IPS-18c (cell line): Measurements from ENCODE around the gene UROC1.

Source experiments
- H3K4me3 ChIP-seq: 2 replicates; pipeline ENCODE4 v1.7.0; 2013; ENCODE audit warnings: low read depth, mild to moderate bottlenecking, low read length, moderate library complexity; ENCODE audit not compliant: insufficient read depth
- H3K9me3 ChIP-seq: one replicate; pipeline ENCODE4 v1.6.1; 2013; ENCODE audit warnings: mild to moderate bottlenecking, low read length, moderate library complexity; ENCODE audit not compliant: control insufficient read depth, insufficient read depth

Gene UROC1

DNA sequence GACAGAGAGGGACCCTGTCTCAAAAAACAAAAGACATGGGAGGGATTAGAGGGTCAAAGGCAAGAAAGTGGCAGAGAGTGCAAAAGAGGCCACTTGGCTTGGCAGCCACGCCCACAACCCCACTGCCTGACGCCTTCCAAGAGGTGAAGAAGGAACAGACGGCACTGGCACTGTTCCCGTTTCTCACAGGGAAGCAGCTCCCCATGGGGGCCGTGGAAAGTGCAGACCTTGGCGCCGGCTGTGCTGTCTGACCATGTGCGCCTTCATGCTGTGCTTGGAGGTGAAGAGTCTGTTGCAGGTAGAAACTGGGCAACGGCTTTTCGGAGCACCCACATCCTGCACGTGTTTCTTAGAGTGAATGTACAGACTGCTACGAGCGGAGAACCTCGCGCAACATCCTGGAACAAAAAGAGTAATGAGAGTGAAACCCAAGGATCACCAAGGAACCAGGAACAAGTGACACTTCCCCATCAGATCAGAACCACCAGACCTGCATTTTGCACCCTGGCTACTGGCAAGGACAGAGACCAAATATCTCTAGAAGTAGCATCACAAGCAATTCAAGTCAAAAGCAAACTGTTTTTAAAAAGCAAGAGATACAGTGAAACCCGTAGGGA is 51.5 kb downstream of the UROC1 start:
- Histone ChIP-seq H3K4me3 (no peak overlapping the region), H3K9me3 (no peaks in the 10 kb centered on the region)

- no peak overlapping the region for H3K4me3 ChIP-seq
- H3K9me3 ChIP-seq = no peaks in the 10 kb centered on the region
These were observed 52.6 kb downstream of the UROC1 start for GRCh38 chr3:126464997-126465396.

DNA sequence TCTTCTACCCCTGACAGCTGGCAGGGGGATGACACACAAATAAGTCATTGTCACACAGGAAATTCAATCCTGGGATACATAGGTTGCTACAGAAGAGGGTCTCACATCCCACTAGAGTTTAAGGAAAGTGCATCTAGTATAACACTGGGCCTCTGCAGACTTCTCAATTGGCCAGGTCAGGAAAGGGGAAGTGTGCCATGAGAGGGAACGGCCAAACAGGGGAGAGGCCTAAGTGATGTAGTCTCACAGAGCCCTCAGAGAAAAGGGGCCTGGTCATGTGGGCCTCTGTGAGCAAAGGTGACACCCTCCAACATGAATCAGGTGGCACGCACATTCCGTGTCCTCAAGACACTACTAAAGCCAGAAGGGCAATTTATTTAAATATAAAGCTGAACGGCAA is 53.1 kb downstream of the UROC1 start:
- Histone ChIP-seq H3K4me3 (no peak overlapping the region), H3K9me3 (no peaks in the 10 kb centered on the region)

- Histone ChIP-seq H3K4me3 (no peak overlapping the region), H3K9me3 (no peaks in the 10 kb centered on the region)
These were observed 53.5 kb downstream of the UROC1 start for GRCh38 chr3:126464093-126464492.

DNA sequence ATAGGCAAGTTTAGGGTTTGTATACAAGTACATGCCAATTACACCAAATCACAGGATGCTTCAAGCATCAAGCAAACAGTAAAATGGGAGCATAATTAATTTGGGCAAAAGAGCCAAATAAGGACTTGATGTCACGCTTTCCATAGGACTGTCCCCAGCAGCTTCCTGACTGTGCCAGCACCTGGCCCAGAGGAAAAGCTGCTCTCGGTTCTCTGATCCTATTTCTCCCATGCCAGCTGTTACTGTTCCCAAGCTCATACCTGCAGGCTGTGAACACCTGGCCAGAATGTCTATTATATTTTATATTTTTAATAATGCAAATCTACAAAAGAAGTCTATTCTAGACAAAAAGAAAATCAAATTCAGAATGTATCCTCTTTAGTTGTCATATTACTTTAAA is 54.1 kb downstream of the UROC1 start:
- no peaks in the 10 kb centered on the region for H3K9me3 ChIP-seq
- no peak overlapping the region for H3K4me3 ChIP-seq

- H3K9me3 ChIP-seq = no peaks in the 10 kb centered on the region
- H3K4me3 ChIP-seq = no peak overlapping the region
These were observed 56.0 kb downstream of the UROC1 start for GRCh38 chr3:126461450-126462070.

DNA sequence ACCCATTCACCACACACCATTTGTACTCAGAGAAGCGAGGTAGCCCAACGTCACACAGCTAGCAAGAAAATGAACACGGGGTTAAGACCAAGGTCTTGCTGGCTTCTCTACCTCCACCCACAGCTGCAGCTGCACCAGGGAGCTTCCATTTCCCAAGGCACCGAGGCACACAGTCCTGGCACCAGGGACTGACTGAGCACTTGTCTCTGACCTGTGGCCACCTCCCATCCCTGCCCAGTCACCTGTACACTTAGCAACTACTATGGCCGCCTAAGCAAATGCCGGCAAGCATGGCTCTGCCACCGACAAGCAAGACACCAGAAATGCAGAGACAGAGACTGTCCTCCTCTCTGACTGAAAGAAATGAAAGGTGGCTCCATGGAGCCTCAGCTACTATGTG is 57.2 kb downstream of the UROC1 start:
- Histone ChIP-seq H3K9me3 (no peaks in the 10 kb centered on the region), H3K4me3 (no peak overlapping the region)

DNA sequence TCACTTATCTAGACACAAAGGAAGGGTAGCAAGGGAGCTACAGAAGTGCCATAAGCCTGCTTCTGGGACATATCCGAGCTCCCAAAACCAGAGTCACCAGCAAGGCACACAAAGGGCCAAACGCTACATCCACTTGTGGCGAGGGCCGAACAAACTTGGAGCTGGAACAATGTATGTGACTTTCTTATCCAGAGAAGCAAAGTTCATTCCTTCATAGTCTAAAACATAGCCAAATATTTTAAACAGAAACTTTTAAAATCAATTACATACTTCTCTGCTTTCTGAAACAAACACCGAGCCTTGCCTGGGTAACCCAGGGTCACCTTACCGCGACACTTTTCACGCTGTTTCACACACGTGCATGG is 57.8 kb downstream of the UROC1 start:
- Histone ChIP-seq H3K9me3 (no peaks in the 10 kb centered on the region), H3K4me3 (no peak overlapping the region)

GRCh38 chr3:126459111-126459762 is 58.3 kb downstream of the UROC1 start:
- H3K9me3 ChIP-seq = no peaks in the 10 kb centered on the region

GRCh38 chr3:126456766-126457388 is 60.7 kb downstream of the UROC1 start:
- Histone ChIP-seq H3K4me3 (no peak overlapping the region), H3K9me3 (no peaks in the 10 kb centered on the region)

More at GRCh38 chr3:126459111-126459762, 58.3 kb downstream of the UROC1 start:
- H3K4me3 ChIP-seq = no peak overlapping the region

- H3K9me3 ChIP-seq = no peaks in the 10 kb centered on the region
- no peak overlapping the region for H3K4me3 ChIP-seq
These were observed 61.4 kb downstream of the UROC1 start for GRCh38 chr3:126456211-126456610.

- no peaks in the 10 kb centered on the region for H3K9me3 ChIP-seq
- no peak overlapping the region for H3K4me3 ChIP-seq
These were observed 63.0 kb downstream of the UROC1 start for GRCh38 chr3:126454437-126455198.

DNA sequence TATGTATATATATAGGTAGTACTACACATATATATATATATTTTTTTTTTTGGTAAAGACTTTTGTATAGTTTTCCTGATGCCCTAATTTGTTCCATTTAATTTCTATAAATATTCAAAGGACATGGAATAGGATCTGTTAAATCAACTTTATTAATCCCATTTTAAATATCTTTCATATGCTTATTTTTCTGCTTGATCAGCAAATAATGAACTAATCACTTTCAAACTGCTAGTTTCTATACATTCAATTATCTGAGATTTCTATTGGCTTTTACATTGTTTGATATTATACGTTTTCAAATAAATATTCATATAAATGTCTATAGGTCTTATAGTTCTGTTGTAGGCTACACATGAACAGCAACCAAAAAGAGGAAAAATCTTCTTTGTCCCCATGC is 63.5 kb downstream of the UROC1 start:
- H3K4me3 ChIP-seq = no peak overlapping the region
- no peaks in the 10 kb centered on the region for H3K9me3 ChIP-seq

- no peak overlapping the region for H3K4me3 ChIP-seq
These were observed 65.4 kb downstream of the UROC1 start for GRCh38 chr3:126452213-126452612.

GRCh38 chr3:126451511-126451910 is 66.1 kb downstream of the UROC1 start:
- Histone ChIP-seq H3K9me3 (no peaks in the 10 kb centered on the region), H3K4me3 (no peak overlapping the region)

More at GRCh38 chr3:126452213-126452612, 65.4 kb downstream of the UROC1 start:
- H3K9me3 ChIP-seq = no peaks in the 10 kb centered on the region

DNA sequence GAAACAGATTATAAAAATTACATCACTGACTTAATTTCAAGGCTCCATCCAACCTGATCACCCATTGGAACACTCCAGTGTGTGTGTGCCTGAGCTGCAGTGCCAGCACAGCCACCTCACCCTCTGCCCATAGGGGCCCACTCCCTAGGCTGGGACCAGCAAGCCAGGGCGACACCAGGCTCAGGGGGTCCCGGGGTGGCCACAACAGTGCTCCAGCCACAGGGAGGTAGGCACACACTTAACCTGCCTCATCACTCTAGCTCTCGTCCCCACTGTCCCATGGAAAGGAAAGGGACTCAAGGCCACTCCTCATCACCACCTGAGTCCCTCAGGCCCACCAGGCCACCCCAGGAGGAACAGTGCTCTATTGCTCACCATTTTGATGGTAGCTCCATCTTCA is 66.8 kb downstream of the UROC1 start:
- H3K4me3 ChIP-seq = no peak overlapping the region
- no peaks in the 10 kb centered on the region for H3K9me3 ChIP-seq

- H3K9me3 ChIP-seq = no peaks in the 10 kb centered on the region
These were observed 67.4 kb downstream of the UROC1 start for GRCh38 chr3:126450219-126450618.

More at GRCh38 chr3:126450219-126450618, 67.4 kb downstream of the UROC1 start:
- no peak overlapping the region for H3K4me3 ChIP-seq
